Measurements from ENCODE around the gene CDKAL1. TPM values are rescaled to one million over a fixed set of nuclear protein-coding genes. Genes with fewer than 3 reads are reported as not detected.

Gene CDKAL1
- total and polyA plus RNA-seq, 2 of the 8 experiments (the other 6 are each of a cell fraction or from before 2014, with no cell fraction given) = 8.4 to 24.6 TPM

DNA sequence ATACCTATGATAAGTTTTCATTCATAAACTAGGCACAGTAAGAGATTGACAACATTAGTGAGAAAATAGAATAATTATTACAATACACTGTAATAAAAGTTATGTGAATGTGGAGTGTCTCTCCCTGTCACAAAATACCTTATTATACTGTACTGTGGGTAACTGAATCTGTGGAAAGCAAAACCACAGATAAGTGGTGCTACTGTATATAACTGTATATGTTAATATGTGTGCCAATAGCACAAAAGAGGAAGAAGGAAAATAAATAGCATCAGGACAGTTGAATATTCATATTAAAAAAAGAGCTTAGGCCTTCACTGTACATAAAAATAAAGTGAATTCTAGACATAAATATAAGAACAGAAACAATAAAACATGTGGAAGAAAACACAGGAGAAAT is 243.5 kb downstream of the CDKAL1 start:
- H4K8ac ChIP-seq (ENCODE audit: extremely low read depth, insufficient read depth, low read length) = no peak overlapping the region
- no peak for DNase-seq (ENCODE audit: low read depth in 1 of 2, low spot score in 2 of 2)
- TF ChIP-seq CBX5 (IDR thresholded peaks at IDR 0.05; ENCODE audit: low read depth, low read length) = no peak
- TF ChIP-seq RNF2 (IDR thresholded peaks at IDR 0.05; ENCODE audit: borderline replicate concordance, low read depth, low read length, missing control alignments, poor library complexity, severe bottlenecking) = no peak
- H3K56ac ChIP-seq (replicated peaks; ENCODE audit: insufficient read length, low read depth, low read length) = no peak overlapping the region
- H3K14ac ChIP-seq (ENCODE audit: insufficient read length) = no peak overlapping the region
- H2BK12ac ChIP-seq (ENCODE audit: low read depth, low read length) = no peak overlapping the region
- no peak overlapping the region for H3K4me3 ChIP-seq (ENCODE audit: extremely low read depth in 1 of 4, insufficient read depth in 2 of 4, low read depth in 3 of 4, low read length in 4 of 4)
- H4K91ac ChIP-seq (replicated peaks; ENCODE audit: insufficient read length, low read length) = no peak overlapping the region
- POLR2A ChIA-PET (ENCODE audit: partially characterized antibody) = no interaction called here
- no peak overlapping the region for H2BK5ac ChIP-seq (ENCODE audit: low read depth, low read length)
- H3K23me2 ChIP-seq (ENCODE audit: low read depth, low read length) = no peaks in the 10 kb centered on the region
- no peak overlapping the region for H3K23ac ChIP-seq (ENCODE audit: insufficient read length)
- no peak overlapping the region for H3K27ac ChIP-seq (ENCODE audit: low read depth, low read length)
- H3K36me3 ChIP-seq (ENCODE audit: control insufficient read depth in 2 of 4, insufficient read depth in 4 of 4, low read length in 3 of 4) = peaks cover 0 to 4% (median 0%) of the 10 kb centered on the region in 4 experiments; a peak in 1 of 8 replicates
- H2BK15ac ChIP-seq (ENCODE audit: low read length) = no peak overlapping the region
- H4K20me1 ChIP-seq (replicated peaks in 1 of 2; ENCODE audit: control insufficient read depth in 1 of 2, insufficient read depth in 2 of 2, low read length in 2 of 2) = no peaks in the 10 kb centered on the region
- no peak overlapping the region for H2AFZ ChIP-seq (ENCODE audit: low read length)
- no peaks in the 10 kb centered on the region for H3K79me1 ChIP-seq (ENCODE audit: low read depth, low read length)
- H2AK5ac ChIP-seq (ENCODE audit: low read depth, low read length) = no peak overlapping the region
- H3K9ac ChIP-seq (replicated peaks in 1 of 4; ENCODE audit: extremely low read depth in 1 of 4, low read depth in 3 of 4, low read length in 3 of 4) = no peak overlapping the region
- no peak overlapping the region for H2BK20ac ChIP-seq (ENCODE audit: low read length)
- H3K4me1 ChIP-seq (replicated peaks in 1 of 4; ENCODE audit: control insufficient read depth in 3 of 4, insufficient read depth in 4 of 4, low read length in 3 of 4) = no peaks in the 10 kb centered on the region
- H3K79me2 ChIP-seq (ENCODE audit: control insufficient read depth in 1 of 2, insufficient read depth in 2 of 2, low read length in 2 of 2) = no peaks in the 10 kb centered on the region
- no peaks in the 10 kb centered on the region for H3K9me3 ChIP-seq (ENCODE audit: insufficient read depth in 2 of 2, low read depth in 1 of 2, low read length in 1 of 2)
- CTCF ChIA-PET (ENCODE audit: partially characterized antibody) = interaction anchor here (2.4 kb wide), 1 partner anchor 12 kb away, joined by 7 read pairs; no protein-coding TSS in a partner anchor
- H3K4ac ChIP-seq (replicated peaks; ENCODE audit: insufficient read length, low read depth, low read length) = no peak overlapping the region
- H3K18ac ChIP-seq (ENCODE audit: extremely low read depth, low read length) = no peak overlapping the region
- H2BK120ac ChIP-seq (replicated peaks; ENCODE audit: low read depth, low read length) = no peak overlapping the region
- no peak overlapping the region for H4K5ac ChIP-seq (ENCODE audit: insufficient read length, low read depth, low read length)
- FAIRE-seq = no peak
- H3K4me2 ChIP-seq (ENCODE audit: insufficient read depth in 1 of 2, low read depth in 2 of 2, low read length in 2 of 2) = no peak overlapping the region
- H3K27me3 ChIP-seq (replicated peaks in 1 of 4; ENCODE audit: control insufficient read depth in 3 of 4, extremely low read depth in 1 of 4, insufficient read depth in 3 of 4, low read length in 3 of 4) = no peaks in the 10 kb centered on the region

All from H1 (cell line).